HG03442 (cell line): ENCODE data around the gene SLIT3.

ENCODE experiments used
- ATAC-seq: cut with Tn5 transposase; IDR thresholded peaks from one replicate; pipeline ENCODE4 v1.9.1; 2021; ENCODE audit warnings: mild to moderate bottlenecking, moderate library complexity; ENCODE audit not compliant: unreplicated experiment

The SLIT3 gene

GRCh38 chr5:169272111-169272510, 28.8 kb downstream of the SLIT3 start:
- ATAC-seq = no peak

DNA sequence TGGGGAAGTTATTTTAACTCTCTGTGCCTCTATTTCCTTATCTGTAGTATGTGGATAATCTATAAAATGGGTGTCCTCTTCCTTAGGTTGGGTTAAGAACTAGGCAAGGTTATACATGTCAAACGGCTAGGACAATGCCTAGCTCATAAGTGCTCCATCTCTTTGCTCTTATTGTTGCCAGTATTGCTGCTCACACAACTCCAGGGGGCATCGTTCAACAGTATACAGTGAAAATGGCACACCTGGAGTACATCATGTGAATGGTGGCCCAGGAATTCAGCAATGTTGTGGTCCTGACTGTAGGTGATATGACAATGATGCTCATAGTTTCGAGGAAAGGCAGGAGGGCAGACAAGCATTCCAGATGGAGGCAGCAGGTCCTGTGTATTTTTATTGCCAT, 30.1 kb downstream of the SLIT3 start:
- ATAC-seq = no peak

GRCh38 chr5:169268019-169268418, 32.9 kb downstream of the SLIT3 start:
- no peak for ATAC-seq

DNA sequence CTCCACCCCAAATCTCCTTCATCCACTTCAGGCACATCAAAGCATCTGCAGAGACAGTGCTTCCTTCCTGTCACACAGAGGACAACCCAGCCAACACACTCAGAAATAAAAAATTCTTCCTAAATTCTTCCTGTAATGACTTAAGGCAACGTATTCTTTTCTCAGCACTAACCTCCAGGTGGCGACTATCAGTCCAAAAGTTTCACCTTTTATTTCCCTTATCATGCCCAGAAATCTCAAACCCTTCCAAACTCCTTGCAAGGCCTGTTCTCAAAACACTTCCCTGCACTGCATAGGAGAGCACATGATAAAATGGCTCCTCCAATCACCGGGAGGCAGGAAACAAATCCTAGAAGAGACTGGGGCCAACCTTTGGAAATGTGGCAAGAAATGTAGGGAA, 35.1 kb downstream of the SLIT3 start:
- no peak for ATAC-seq

- ATAC-seq = no peak
Observed at GRCh38 chr5:169263591-169263990, 37.3 kb downstream of the SLIT3 start.

DNA sequence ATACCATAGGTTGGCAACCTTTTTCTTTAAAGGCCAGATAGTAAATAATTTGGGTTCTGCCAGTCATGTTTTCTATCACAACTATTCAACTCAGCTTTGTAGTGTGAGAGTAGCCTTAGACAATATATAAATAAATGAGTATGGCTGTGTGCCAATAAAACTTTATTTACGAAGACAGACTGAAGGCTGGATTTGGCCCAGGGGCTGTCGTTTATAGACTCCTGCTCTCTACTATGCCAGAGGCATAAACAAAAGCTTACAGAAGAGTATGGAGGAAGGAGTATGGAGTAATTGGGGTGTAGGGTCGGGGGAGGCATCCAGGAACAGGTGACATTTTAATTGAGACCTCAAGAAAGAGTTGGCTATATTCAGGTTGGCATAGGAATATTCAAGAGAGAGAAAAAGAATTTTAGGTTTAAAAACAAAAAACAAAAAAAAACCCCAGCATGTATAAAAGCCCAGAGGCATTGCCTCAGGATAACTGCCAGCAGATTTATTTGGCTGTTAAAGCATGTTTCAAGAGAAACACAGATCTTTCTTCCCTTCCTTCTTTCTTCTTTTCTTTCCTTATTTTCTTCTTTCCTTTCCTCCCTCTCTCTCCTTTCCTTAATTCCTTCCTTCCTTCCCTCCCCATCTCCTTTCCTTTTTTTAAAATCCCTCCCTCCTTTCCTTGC, 39.9 kb downstream of the SLIT3 start:
- ATAC-seq = no peak

GRCh38 chr5:169258372-169259000, 42.5 kb downstream of the SLIT3 start:
- no peak for ATAC-seq

DNA sequence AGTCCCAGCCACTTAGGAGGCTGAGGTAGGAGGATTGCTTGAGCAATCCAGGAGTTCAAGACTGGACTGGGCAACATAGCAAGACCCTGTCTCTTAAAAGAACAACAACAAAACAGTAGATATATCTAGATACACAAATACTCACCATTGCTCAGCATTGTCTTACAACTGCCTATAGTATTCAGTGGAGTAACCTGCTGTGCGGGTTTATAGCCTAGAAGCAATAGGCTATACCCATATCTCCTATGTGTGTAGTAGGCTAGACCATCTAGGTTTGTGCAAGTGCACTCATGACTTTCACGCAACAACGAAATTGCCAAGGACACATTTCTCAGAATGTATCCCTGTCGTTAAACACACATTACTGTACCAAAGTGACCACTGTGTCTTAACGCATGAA, 44.7 kb downstream of the SLIT3 start:
- ATAC-seq = no peak

DNA sequence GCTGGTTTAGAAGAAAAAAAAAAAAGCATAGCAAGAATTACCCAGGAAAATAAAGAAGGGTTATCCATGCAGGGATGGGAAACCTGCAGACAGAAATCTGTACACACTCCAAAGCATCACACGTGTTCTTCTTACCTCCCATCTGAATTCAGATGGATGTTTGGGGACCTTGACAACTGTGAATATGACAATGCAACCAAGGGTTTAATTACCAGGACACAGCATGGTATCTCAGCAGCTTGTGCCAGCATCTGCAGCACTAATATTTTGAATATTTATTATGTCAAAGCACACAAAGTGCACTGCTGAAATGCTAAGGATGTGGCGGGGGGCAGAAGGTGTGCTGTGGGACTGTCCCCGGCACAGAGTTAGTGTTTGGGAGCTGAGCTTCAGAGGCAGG, 47.9 kb downstream of the SLIT3 start:
- ATAC-seq = no peak

DNA sequence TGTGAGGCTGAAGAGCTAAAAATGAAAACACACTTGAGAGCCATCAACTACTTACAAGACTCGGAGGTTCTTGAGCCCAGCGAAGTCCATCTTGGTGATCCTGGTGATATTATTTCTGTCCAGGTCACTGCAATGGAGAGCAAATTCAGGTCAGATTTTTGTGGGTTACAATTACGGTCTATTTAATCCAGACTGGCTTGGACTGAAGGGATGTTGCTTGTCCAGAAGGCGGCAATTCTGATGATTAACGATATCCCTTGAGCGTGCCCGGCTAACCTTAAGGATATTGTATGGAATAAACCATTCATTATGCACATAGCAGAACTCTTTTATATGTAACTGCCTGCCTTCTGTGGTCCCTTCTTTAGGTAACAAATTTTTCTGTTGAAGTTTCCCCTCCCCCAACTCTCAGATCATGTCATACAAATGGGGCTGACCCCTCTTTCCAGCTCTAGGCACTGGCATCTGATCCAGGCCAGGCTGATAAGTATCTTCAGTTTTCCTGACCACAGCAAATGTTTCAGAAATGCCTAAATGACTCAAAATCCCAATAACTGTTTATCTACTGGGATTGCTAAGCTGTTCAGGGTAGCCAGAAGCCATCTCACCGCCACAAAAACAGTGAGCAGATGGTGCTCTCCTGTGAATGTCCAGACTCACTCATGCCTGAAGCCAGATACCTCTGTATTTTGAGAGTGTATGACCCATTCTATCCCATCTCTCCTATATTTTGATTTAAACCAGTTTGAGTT, 49.4 kb downstream of the SLIT3 start:
- ATAC-seq = no peak

DNA sequence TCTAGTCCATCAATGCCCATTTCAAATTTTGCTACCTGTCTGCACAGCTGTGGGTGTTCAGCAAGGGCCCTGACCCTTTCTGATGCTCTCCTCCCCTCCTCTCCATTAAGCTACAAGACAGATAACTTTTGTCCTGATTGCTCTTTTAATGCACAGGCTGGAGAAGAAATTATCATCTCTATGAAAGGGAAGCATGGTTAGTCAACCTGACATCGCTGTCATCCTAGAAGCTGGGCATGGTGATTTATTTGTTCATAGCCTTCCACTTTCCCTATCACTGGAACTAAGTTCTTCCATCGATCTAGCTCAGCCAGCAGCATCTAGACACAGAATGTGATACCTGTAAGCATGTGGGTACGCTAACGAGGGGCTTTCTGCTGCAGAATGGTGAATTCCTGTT, 50.1 kb downstream of the SLIT3 start:
- no peak for ATAC-seq

GRCh38 chr5:169248996-169249395, 51.9 kb downstream of the SLIT3 start:
- ATAC-seq = no peak

DNA sequence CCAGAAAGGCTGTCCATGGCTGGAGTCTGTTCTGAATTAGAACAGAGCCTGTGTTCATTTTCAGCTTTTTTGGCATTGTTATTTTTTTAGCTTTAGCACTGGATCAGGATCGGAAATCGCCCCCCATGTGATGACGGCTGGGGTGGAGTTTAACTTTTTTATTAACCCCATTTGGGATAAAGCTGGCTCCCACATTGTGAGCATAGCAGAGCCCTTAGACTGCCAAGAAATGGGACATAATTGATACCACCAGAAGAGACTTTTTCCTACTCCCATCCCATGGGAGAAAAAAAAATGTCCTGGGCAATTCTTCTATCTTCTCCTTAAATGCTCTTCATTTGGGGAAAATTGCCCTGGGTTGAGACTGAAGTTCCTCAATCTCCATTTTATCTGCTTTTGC, 52.4 kb downstream of the SLIT3 start:
- no peak for ATAC-seq

DNA sequence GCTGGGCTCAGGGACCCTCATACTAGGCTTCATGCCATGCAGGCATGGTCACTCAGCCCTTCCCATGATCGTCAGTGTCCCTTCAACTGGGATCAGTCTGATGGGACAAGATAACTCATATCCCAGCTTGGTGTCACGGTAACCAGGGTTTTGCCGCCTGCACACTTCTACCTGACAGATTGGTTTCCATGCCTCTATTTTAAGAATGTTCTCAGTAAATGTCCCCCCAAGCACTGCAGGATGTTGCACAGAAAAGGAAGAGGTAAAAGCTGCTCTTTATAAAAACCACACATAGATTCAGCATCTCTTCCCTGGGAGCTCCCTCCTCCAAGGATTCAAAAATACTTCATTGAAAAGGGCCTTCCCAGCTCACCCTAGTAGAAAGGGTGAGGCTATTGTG, 56.1 kb downstream of the SLIT3 start:
- ATAC-seq = no peak

- ATAC-seq = no peak
Observed at GRCh38 chr5:169243651-169244422, 57.1 kb downstream of the SLIT3 start.

DNA sequence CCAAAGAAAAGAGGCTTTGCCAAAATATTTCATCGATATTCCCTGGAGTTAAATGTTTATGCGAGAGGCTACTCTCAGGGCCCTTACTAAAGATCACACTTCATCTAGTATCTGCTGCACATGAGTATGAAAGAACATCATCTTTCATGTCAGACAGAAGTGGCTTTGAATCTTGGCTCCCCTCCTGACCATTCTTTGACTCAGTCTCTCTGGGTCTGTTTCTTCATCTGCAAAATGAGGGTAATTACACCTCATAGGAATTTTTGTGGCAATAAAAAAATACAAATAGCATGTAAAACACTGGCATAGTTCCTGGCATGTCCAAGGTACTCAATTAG, 58.1 kb downstream of the SLIT3 start:
- ATAC-seq = no peak

DNA sequence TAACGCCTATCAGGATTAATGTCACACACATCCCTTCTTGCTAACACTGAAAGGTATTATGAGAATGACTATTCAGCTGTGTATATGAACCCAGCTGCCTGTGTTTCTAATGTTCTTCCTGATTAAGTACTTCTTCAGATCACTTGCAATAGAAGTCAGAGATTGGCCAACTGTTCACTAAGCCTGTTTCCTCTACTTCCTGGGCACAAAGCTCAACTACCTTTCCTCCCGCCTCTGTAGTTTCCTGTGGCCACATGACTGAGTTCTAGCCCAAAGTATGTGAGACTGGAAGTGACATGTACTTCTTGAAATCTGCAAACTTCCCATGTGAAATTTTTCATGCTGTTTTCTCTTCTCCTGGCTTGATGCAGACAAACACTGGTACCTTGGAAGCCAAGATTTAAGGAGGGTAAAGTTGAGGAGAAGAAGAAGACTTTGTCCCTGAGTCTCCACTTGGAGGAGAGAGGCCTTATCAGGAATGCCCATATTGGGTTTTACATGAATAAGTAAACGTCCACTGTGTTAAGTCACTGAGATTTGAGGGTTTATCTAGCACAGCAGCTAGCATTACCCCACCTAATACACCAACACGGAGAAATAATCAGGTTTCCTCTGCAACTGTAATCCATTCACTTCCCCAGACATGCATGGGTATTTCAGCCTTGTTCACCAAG, 58.6 kb downstream of the SLIT3 start:
- no peak for ATAC-seq

DNA sequence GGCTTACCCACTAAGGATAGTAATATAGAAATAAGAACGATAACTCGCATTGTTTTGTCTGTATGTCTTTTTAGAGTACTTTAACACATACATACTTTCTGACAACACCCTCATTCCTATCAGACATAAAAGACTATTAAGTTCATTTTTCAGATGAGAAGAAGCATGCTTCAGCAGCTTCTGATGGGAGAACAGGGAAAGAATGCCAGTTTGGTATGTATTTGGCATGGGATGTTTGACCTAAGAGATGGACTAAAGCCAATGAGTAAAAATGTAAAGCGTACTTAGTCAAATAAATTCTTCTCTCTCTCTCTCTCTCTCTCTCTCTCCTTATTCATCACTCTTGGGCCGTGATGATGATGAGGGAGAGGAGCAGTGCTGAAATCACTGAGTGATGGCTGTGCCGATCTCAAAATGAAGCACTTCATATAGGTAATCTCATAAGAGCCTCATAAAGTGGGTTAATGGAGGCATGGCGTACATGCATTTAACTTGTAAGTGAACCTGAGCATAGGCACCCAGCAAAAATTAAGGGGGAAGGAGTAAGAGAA, 71.5 kb downstream of the SLIT3 start:
- no peak for ATAC-seq

GRCh38 chr5:169226895-169227294, 74.0 kb downstream of the SLIT3 start:
- ATAC-seq = no peak

DNA sequence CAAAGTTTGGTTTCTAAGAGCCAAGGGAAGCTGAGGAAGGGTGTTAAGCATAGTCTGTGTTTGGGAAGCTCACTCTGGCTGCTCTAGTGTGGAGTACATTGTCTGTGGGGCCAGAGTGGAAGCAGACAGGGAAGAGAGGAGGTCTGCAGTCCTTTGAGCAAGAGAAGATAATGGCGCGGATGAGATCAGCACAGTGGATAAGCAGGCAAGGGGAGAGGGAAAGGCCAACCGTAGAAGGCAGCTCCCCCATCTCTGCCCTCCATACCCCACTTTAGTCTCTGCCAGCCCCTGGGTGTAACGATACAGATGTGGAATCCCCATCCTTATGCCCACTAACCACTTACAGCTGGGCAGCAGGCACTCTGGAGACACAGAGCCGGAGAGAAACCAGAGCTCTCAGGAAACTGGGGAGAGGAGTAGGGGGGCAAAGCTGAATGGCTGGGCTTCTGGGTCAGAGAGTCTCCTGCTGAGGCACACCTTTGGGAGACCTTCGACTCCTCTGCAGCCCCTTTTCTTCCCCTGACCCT, 75.0 kb downstream of the SLIT3 start:
- no peak for ATAC-seq

- ATAC-seq = no peak
Observed at GRCh38 chr5:169223595-169223953, 77.4 kb downstream of the SLIT3 start.
